Measurements from ENCODE around the gene MRPS2. TPM values are rescaled to one million over a fixed set of nuclear protein-coding genes. Genes with fewer than 3 reads are reported as not detected.

Gene MRPS2
- total and polyA plus RNA-seq, 2 experiments from 2014 or later, result 22.4 to 59.1 TPM

- Histone ChIP-seq H3K36me3 (replicated peaks; ENCODE audit: insufficient read depth, low read depth) (no peaks in the 10 kb centered on the region), H2AFZ (no peak overlapping the region), H3K9me3 (ENCODE audit: low read depth) (no peaks in the 10 kb centered on the region), H3K27me3 (no peaks in the 10 kb centered on the region), H3K27ac (no peak overlapping the region), H3K9me2 (replicated peaks; ENCODE audit: insufficient read depth) (no peaks in the 10 kb centered on the region), H4K20me1 (ENCODE audit: insufficient read depth, poor library complexity, severe bottlenecking) (no peaks in the 10 kb centered on the region), H3K4me2 (no peak overlapping the region), H3K4me1 (ENCODE audit: insufficient read depth) (no peaks in the 10 kb centered on the region), H3K4me3 (no peak overlapping the region), H3K79me2 (no peaks in the 10 kb centered on the region)
- DNase-seq (ENCODE audit: low spot score), result no peak
- WGBS (ENCODE audit: low lambda C conversion rate, missing lambda C conversion rate), result 89% methylated on average over 16 of the region's 16 CpGs
- TF ChIP-seq, protein P1, sequence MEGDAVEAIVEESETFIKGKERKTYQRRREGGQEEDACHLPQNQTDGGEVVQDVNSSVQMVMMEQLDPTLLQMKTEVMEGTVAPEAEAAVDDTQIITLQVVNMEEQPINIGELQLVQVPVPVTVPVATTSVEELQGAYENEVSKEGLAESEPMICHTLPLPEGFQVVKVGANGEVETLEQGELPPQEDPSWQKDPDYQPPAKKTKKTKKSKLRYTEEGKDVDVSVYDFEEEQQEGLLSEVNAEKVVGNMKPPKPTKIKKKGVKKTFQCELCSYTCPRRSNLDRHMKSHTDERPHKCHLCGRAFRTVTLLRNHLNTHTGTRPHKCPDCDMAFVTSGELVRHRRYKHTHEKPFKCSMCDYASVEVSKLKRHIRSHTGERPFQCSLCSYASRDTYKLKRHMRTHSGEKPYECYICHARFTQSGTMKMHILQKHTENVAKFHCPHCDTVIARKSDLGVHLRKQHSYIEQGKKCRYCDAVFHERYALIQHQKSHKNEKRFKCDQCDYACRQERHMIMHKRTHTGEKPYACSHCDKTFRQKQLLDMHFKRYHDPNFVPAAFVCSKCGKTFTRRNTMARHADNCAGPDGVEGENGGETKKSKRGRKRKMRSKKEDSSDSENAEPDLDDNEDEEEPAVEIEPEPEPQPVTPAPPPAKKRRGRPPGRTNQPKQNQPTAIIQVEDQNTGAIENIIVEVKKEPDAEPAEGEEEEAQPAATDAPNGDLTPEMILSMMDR (IDR thresholded peaks at IDR 0.05; ENCODE audit: poor library complexity), result no peak
- TF ChIP-seq EZH2phosphoT487 (IDR thresholded peaks at IDR 0.05; ENCODE audit: low read depth, severe bottlenecking, unreplicated experiment) (no peak), EZH2 (IDR thresholded peaks at IDR 0.05; ENCODE audit: borderline replicate concordance) (no peak)
These were observed 10.2 kb upstream of the MRPS2 start for GRCh38 chr9:135490166-135490870.

- 85% methylated on average over 18 of the region's 18 CpGs for WGBS (ENCODE audit: low lambda C conversion rate, missing lambda C conversion rate)
- no peaks in the 10 kb centered on the region for H3K79me2 ChIP-seq
- no peaks in the 10 kb centered on the region for H3K27me3 ChIP-seq
- DNase-seq (ENCODE audit: low spot score), result no peak
- no peak overlapping the region for H2AFZ ChIP-seq
- H3K9me2 ChIP-seq (replicated peaks; ENCODE audit: insufficient read depth), result no peaks in the 10 kb centered on the region
- no peak overlapping the region for H3K27ac ChIP-seq
- no peak overlapping the region for H3K4me2 ChIP-seq
- no peak for TF ChIP-seq EZH2 (IDR thresholded peaks at IDR 0.05; ENCODE audit: borderline replicate concordance)
- TF ChIP-seq EZH2phosphoT487 (IDR thresholded peaks at IDR 0.05; ENCODE audit: low read depth, severe bottlenecking, unreplicated experiment), result no peak
- TF ChIP-seq, protein P1 (IDR thresholded peaks at IDR 0.05; ENCODE audit: poor library complexity), result no peak
- H3K36me3 ChIP-seq (replicated peaks; ENCODE audit: insufficient read depth, low read depth), result no peaks in the 10 kb centered on the region
- H4K20me1 ChIP-seq (ENCODE audit: insufficient read depth, poor library complexity, severe bottlenecking), result no peaks in the 10 kb centered on the region
- H3K9me3 ChIP-seq (ENCODE audit: low read depth), result no peaks in the 10 kb centered on the region
- no peak overlapping the region for H3K4me3 ChIP-seq
- no peaks in the 10 kb centered on the region for H3K4me1 ChIP-seq (ENCODE audit: insufficient read depth)
These were observed 9.5 kb upstream of the MRPS2 start for GRCh38 chr9:135490980-135491464.

GRCh38 chr9:135491764-135492163, 8.7 kb upstream of the MRPS2 start:
- Histone ChIP-seq H3K9me2 (replicated peaks; ENCODE audit: insufficient read depth) (no peaks in the 10 kb centered on the region), H4K20me1 (ENCODE audit: insufficient read depth, poor library complexity, severe bottlenecking) (no peaks in the 10 kb centered on the region), H3K27ac (no peak overlapping the region), H3K4me1 (ENCODE audit: insufficient read depth) (no peaks in the 10 kb centered on the region), H3K27me3 (no peaks in the 10 kb centered on the region), H3K9me3 (ENCODE audit: low read depth) (no peaks in the 10 kb centered on the region), H3K36me3 (replicated peaks; ENCODE audit: insufficient read depth, low read depth) (no peaks in the 10 kb centered on the region), H3K4me3 (no peak overlapping the region), H3K4me2 (no peak overlapping the region), H3K79me2 (no peaks in the 10 kb centered on the region), H2AFZ (no peak overlapping the region)
- TF ChIP-seq, protein P1 (IDR thresholded peaks at IDR 0.05; ENCODE audit: poor library complexity), result no peak
- no peak for TF ChIP-seq EZH2 (IDR thresholded peaks at IDR 0.05; ENCODE audit: borderline replicate concordance)
- no peak for TF ChIP-seq EZH2phosphoT487 (IDR thresholded peaks at IDR 0.05; ENCODE audit: low read depth, severe bottlenecking, unreplicated experiment)
- WGBS (ENCODE audit: low lambda C conversion rate, missing lambda C conversion rate), result 66% methylated on average over 4 of the region's 4 CpGs
- no peak for DNase-seq (ENCODE audit: low spot score)
